Activated CD8-positive, alpha-beta memory T cell treated with anti-CD3 and anti-CD28 coated beads, Interleukin-2, amount 50 U/mL, for 24 hours (primary cell): ENCODE data around the gene RAMP3.
"Not testable (repeated sequence)": the region's sequence is repeated elsewhere in the genome, so short reads cannot be mapped to it uniquely, and the experiment has no call there.

Experiments
- DNase-seq: peaks from one replicate; pipeline ENCODE4 v3.0.0-alpha.2; 2020; ENCODE audit errors: extremely low read depth

RAMP3 gene

GRCh38 chr7:45193828-45194227, 36.2 kb downstream of the RAMP3 start:
- DNase-seq = no peak

DNA sequence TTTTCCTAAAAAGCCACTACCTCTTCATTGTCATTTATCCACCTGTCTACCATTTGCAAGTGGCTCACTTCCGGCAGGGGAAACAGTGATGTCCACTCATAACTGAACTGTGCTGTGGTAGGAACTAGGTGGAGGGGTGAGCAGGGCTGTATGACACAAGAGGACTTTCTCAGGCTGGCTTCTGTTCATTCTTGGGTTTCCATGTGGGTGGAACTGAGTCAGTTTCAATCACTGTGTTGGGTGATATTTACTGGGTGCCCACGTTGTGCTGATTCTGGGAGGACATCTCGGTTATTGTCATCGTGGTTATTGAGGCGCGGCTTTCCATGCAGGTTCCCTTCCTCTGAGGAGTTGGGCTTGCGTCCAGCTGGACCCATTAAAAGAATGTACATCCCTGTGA, 38.8 kb downstream of the RAMP3 start:
- peak; percentile 28 for DNase-seq

GRCh38 chr7:45197461-45197860, 39.9 kb downstream of the RAMP3 start:
- no peak for DNase-seq

DNA sequence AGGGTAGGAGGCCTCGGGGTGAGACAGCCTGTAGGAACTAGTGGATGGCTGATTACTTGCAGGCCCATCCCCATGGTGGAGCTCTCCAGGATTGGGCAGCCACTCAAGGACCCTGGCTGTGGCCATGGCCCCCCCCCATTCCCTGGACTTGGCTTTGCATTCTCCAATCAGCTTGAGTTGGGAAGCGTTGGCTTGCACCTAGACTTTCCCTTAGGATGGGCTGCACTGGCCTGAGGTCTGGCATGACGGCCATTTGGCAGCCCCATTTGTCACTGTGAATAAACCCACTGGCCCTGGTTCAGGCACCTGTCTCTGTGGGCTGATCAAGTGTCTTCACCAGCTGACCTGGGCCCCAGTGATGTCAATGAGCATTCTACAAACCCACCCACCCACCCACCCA, 41.4 kb downstream of the RAMP3 start:
- DNase-seq = no peak

DNA sequence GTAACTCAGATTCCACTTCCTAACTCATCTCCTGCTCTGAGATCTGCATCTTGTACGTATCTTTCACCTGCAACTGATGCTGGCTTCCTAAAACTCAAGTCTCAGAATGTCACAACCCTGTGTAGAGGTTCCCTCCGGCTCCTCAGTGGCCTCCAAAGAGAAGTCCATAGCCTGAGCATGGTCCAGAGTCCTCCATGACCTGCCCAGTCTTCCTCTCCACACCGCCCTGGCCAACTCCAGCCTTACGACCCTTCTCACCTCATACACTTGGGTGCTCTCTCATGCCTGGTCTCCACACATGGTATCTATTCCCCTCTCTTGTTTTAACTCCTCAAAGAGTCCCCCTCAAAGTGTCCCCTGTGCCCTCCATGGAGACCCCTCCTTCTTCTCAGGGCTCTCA, 41.9 kb downstream of the RAMP3 start:
- no peak for DNase-seq

GRCh38 chr7:45202625-45203024, 45.0 kb downstream of the RAMP3 start:
- DNase-seq = no peak

GRCh38 chr7:45203036-45203435, 45.4 kb downstream of the RAMP3 start:
- no peak for DNase-seq

DNA sequence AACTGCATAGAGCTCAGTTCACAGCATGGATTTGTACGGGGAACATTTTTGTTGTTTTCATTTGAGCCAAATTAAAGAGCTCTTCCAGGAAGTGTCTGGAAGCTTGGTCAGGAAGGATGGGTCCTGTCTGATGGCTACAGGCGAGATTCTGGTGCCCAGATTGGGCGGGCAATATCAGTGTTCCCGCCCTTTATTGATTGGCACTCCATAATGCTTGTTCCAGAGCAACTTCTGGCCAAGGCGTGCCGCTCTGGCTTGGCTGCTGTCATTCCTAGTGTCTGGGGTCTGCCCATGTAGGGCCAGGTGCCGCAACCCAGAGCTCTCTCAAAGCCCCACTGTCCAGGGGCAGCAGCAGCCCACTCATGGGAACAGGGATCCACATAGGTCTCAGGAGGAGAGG, 45.9 kb downstream of the RAMP3 start:
- no peak for DNase-seq

DNA sequence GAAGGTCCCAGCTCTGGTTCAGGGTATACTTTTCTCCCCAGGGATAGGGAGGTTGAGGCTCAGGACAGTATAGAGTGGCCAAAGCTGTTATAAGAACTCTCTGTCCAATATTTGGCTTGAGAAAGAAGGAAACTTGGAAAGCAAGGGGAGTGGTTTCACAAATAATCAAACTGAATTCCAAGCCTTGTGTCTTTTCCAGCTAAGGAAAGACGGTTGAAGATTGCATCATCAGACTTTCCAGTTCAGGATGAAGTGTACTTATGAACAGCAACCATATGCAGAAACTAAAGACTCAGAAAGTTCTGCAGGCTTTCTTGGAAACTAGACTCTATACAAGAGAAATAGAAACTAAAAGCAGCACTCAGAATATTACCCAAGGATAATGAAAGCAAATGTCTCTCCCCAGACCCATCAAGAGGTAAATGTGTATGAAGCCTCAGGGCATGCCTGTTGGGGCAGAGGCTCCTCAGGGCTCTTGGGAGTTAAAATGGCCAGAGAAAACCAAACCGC, 46.4 kb downstream of the RAMP3 start:
- no peak for DNase-seq

DNA sequence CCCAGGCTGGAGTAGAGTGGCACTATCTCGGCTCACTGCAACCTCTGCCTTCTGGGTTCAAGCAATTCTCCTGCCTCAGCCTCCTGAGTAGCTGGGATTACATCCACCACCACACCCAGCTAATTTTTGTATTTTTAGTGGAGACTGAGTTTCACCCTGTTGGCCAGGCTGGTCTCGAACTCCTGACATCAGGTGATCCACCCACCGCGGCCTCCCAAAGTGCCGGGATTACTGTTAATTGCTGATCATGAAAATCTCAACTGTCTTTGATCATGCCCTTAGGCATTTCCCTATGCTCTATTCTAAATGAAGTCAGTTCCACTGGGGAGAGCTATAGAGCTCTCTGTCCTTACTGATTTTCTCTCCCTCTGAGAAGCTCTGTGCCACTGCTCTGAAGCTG, 48.7 kb downstream of the RAMP3 start:
- DNase-seq = not testable (repeated sequence)

- DNase-seq = not testable (repeated sequence)
Measured at GRCh38 chr7:45209909-45210308, 52.3 kb downstream of the RAMP3 start.

DNA sequence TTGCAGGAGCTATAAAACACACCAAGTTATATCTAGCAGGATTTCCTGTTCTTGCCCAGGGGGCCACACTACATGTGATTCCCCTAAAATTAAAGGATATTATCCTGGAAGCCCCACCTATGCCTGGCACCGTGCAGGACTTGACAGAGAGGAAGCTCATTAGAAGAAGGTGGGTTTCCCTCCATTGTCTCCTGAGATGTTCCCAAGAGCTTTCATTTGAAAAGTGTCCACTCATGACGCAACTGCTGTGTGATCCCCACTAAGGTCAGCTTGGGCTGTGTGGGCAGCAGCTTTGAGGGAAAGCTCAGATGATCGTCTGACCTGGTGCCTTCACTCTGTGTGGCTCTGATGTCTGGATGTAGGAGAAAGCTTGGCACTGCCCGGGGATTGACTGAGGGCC, 53.5 kb downstream of the RAMP3 start:
- DNase-seq = no peak

DNA sequence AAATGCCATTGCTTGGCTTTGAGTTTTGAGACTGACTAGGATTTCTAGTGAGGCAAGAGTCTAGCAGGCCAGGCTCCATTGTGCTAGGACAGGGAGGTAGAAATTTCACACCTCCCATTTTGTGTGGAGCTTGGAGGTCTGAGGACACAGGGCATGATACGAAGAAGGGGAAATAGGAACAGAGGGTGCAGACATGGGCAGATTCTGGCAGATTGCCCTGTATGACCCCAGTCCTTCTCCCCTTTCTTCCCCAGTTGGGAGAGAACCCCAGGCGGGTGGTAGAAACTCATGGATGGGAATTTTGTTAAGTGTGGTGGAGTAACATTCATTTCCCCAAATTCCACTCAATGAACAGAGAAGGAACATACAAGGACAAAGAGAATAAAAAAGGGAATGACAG, 54.4 kb downstream of the RAMP3 start:
- DNase-seq = no peak

- no peak for DNase-seq
Measured at GRCh38 chr7:45212606-45213005, 55.0 kb downstream of the RAMP3 start.

- no peak for DNase-seq
Measured at GRCh38 chr7:45215601-45216062, 58.0 kb downstream of the RAMP3 start.

GRCh38 chr7:45216181-45216580, 58.6 kb downstream of the RAMP3 start:
- no peak for DNase-seq

- no peak for DNase-seq
Measured at GRCh38 chr7:45216622-45217165, 59.1 kb downstream of the RAMP3 start.

- DNase-seq = no peak
Measured at GRCh38 chr7:45217358-45217757, 59.8 kb downstream of the RAMP3 start.

DNA sequence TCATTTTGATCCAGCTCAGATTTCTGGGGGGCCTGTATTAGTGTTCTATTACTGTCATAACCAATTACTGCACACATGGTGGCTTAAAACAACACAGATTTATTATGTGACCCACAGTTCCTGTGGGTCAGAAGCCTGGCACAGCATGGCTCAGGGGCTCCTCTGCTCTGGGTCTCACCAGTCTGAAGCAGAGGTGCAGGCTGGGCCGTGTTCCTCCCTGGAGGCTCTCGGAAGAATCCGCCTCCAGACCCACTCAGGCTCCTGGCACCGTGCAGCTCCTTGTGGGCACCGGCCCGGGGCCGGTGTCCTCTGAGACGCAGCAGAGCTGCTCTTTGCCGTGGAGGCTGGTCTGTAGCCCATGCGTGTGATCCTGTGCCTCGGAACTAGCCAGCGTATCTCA, 61.5 kb downstream of the RAMP3 start:
- no peak for DNase-seq

DNA sequence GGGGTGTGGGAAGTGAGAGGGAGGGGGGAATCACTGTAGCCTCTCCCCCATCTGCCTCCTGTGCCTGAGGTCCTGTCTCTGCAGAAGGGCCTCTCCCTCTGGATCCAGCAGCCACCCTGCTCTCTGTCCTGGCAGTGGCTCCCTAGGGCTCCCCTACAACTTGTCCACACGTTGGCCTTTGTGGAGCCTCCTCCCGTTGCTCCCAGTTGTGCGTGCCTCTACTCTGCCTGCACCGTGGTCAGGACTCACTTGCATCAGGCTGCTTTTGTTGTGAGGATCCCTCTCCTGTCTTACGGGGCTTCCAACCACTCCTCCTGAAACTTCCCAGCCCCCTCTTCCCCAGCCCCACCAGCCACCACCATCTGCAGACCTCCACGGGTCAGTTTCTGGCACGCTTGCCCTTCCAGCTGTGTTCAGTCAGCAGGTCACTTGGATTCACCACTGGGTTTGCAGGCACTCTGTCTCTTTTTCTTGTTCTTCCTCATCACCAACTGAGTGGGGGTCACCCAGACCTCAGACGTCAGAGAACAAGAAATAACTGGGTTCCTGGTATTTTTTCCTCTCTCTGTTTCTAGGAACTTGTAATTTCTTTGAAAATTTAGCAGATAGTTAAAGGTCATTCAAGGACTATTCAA, 62.3 kb downstream of the RAMP3 start:
- no peak for DNase-seq

GRCh38 chr7:45220846-45221618, 63.4 kb downstream of the RAMP3 start:
- DNase-seq = no peak

GRCh38 chr7:45221896-45222604, 64.5 kb downstream of the RAMP3 start:
- DNase-seq = no peak
